Stomach (tissue), 9 donors: ENCODE measurements around the gene BTNL9. TPM values are rescaled to one million over a fixed set of nuclear protein-coding genes. Genes with fewer than 3 reads are reported as not detected.

ENCODE experiments used
- DNase-seq, 2 donors: peaks; one replicate each; pipeline versions ENCODE4 v3.0.0 to v3.0.0-alpha.2; 2013 to 2019
- H3K27ac ChIP-seq, 5 donors: fragments of 200-600 bp in 4 of 5; sonication (generic) in 4 of 5; one replicate each; pipeline ENCODE4 v1.5.1; 2013 to 2019; ENCODE audit warnings: mild to moderate bottlenecking in 1 of 5, moderate library complexity in 1 of 5
- H3K27me3 ChIP-seq, 3 donors: fragments of 200-600 bp; sonication (generic); one replicate each; pipeline ENCODE4 v1.5.1; 2017 to 2019; ENCODE audit warnings: mixed run types in 1 of 3
- H3K36me3 ChIP-seq, 4 donors: fragments of 200-600 bp; sonication (generic); 1 replicate in 3 of 4; 2 replicates in 1 of 4; pipeline ENCODE4 v1.5.1; 2016 to 2019
- H3K4me1 ChIP-seq, 4 donors: fragments of 200-600 bp; sonication (generic); one replicate each; pipeline ENCODE4 v1.5.1; 2016 to 2019
- H3K4me3 ChIP-seq, 4 donors: fragments of 200-600 bp; sonication (generic) in 3 of 4; one replicate each; pipeline ENCODE4 v1.5.1; 2016 to 2019; ENCODE audit warnings: mild to moderate bottlenecking in 1 of 4
- H3K9me3 ChIP-seq, 4 donors: fragments of 200-600 bp; sonication (generic); one replicate each; pipeline ENCODE4 v1.5.1; 2016 to 2019
- CTCF ChIP-seq, 7 experiments: fragments of 450-650 bp in 4 of 7; fragments of 200-600 bp in 3 of 7; sonication (generic) in 3 of 7; IDR thresholded peaks; one replicate each; pipeline ENCODE4 v1.5.1; 2016 to 2019; ENCODE audit warnings: antibody characterized with exemption in 7 of 7, control low read depth in 2 of 7, mild to moderate bottlenecking in 1 of 7
- EP300 ChIP-seq: sonication (generic); formaldehyde crosslinking; IDR thresholded peaks from one replicate; pipeline ENCODE4 v1.6.1; 2017; ENCODE audit warnings: antibody characterized with exemption
- POLR2A ChIP-seq, 4 donors: fragments of 450-650 bp; IDR thresholded peaks; one replicate each; pipeline ENCODE4 v1.6.1; 2016; ENCODE audit warnings: antibody characterized with exemption in 4 of 4, control low read depth in 2 of 4, mild to moderate bottlenecking in 1 of 4, moderate library complexity in 1 of 4
- POLR2AphosphoS5 ChIP-seq, 3 donors: sonication (generic); formaldehyde crosslinking; IDR thresholded peaks; one replicate each; pipeline ENCODE4 v1.6.1; 2016; ENCODE audit warnings: antibody characterized with exemption in 3 of 3
- WGBS, 5 donors: extraction: QIAGEN DNeasy Blood & Tissue Kit in 3 of 5; methylation state at CpG; one replicate each; pipeline versions ENCODE4 v1.1.5 to v1.1.7; 2013 to 2018; 5-methylcytosine and 5-hydroxymethylcytosine counted together
- intact Hi-C: fragments of 100-400 bp; cut with DNase I; formaldehyde crosslinking; loops from one replicate; pipeline ENCODE4 v1.15.1; 2023; ENCODE audit warnings: low total_unique reads
- polyA plus RNA-seq, 3 donors: library from polyadenylated mRNA; stranded (reverse); fragments of 200-250 nt; gene quantifications; one replicate each; pipeline ENCODE4 v1.2.3, GENCODE V29; 2013
- total RNA-seq, 5 donors: library from RNA; depleted of rRNA; stranded (reverse); fragments of >200 nt; gene quantifications; one replicate each; pipeline versions ENCODE4 v1.1.0 to v1.2.3, GENCODE V29; 2014 to 2016
- donor health status: healthy with polysubstance abuse.
- donor health status: Bipolar disorder and iron deficiency.
- donor health status: healthy.

BTNL9 gene
- total and polyA plus RNA-seq, 8 donors: 3.5 to 108 (median 10.7) TPM

GRCh38 chr5:181059297-181060230, 19.5 kb downstream of the BTNL9 start:
- Histone ChIP-seq H3K4me1 (peaks cover 0 to 11% (median 7%) of the 10 kb centered on the region in 4 donors), H3K27ac (no peak overlapping the region), H3K4me3 (peak overlapping the region in 2 of 4 donors; percentile 12 to 19), H3K36me3 (no peaks in the 10 kb centered on the region), H3K27me3 (peaks cover 8 to 100% (median 47%) of the 10 kb centered on the region in 3 donors), H3K9me3 (no peaks in the 10 kb centered on the region)
- TF ChIP-seq EP300: no peak
- TF ChIP-seq CTCF (IDR thresholded peaks at IDR 0.05): no peak
- TF ChIP-seq POLR2A (IDR thresholded peaks at IDR 0.05): no peak
- TF ChIP-seq POLR2AphosphoS5 (IDR thresholded peaks at IDR 0.05): no peak
- DNase-seq: no peak
- intact Hi-C loops: no loop called here
- WGBS, 5 donors: 9 to 30% (median 12%) methylated on average over 10 to 86 of the region's 86 CpGs

- Histone ChIP-seq H3K27me3 (peaks cover 8 to 99% (median 40%) of the 10 kb centered on the region in 3 donors), H3K4me3 (no peak overlapping the region), H3K36me3 (no peaks in the 10 kb centered on the region), H3K9me3 (no peaks in the 10 kb centered on the region), H3K4me1 (peaks cover 0 to 11% (median 7%) of the 10 kb centered on the region in 4 donors), H3K27ac (no peak overlapping the region)
- 70 to 73% (median 72%) methylated on average over 8 of the region's 8 CpGs for WGBS, 5 donors
- no peak for DNase-seq
- TF ChIP-seq CTCF (IDR thresholded peaks at IDR 0.05) (no peak), POLR2A (IDR thresholded peaks at IDR 0.05) (no peak), EP300 (no peak), POLR2AphosphoS5 (IDR thresholded peaks at IDR 0.05) (no peak)
- intact Hi-C loops: no loop called here
These were observed 20.1 kb downstream of the BTNL9 start for GRCh38 chr5:181060231-181060590.

- intact Hi-C loops: no loop called here
- no peaks in the 10 kb centered on the region for H3K36me3 ChIP-seq
- H3K9me3 ChIP-seq: no peaks in the 10 kb centered on the region
- peaks cover 8 to 99% (median 33%) of the 10 kb centered on the region in 3 donors for H3K27me3 ChIP-seq
- H3K4me3 ChIP-seq: no peak overlapping the region
- peaks cover 0 to 11% (median 7%) of the 10 kb centered on the region in 4 donors for H3K4me1 ChIP-seq
- no peak for DNase-seq
- WGBS, 5 donors: 85 to 92% (median 87%) methylated on average over 5 of the region's 5 CpGs
- H3K27ac ChIP-seq: no peak overlapping the region
- TF ChIP-seq EP300 (no peak), POLR2A (IDR thresholded peaks at IDR 0.05) (no peak), POLR2AphosphoS5 (IDR thresholded peaks at IDR 0.05) (no peak), CTCF (IDR thresholded peaks at IDR 0.05) (no peak)
These were observed 20.9 kb downstream of the BTNL9 start for GRCh38 chr5:181060924-181061323.

GRCh38 chr5:181061645-181062044, 21.6 kb downstream of the BTNL9 start:
- Histone ChIP-seq H3K27ac (no peak overlapping the region), H3K27me3 (peaks cover 8 to 98% (median 28%) of the 10 kb centered on the region in 3 donors), H3K4me1 (peaks cover 0 to 11% (median 7%) of the 10 kb centered on the region in 4 donors), H3K9me3 (no peaks in the 10 kb centered on the region), H3K4me3 (no peak overlapping the region), H3K36me3 (no peaks in the 10 kb centered on the region)
- 47 to 60% (median 59%) methylated on average over 14 of the region's 14 CpGs for WGBS, 5 donors
- intact Hi-C loops: no loop called here
- DNase-seq: no peak
- TF ChIP-seq CTCF (IDR thresholded peaks at IDR 0.05): no peak
- no peak for TF ChIP-seq EP300
- no peak for TF ChIP-seq POLR2A (IDR thresholded peaks at IDR 0.05)
- TF ChIP-seq POLR2AphosphoS5 (IDR thresholded peaks at IDR 0.05): no peak
